HG03175 (cell line): ENCODE data around the gene STH.

ENCODE experiments used
- ATAC-seq: cut with Tn5 transposase; IDR thresholded peaks from one replicate; pipeline ENCODE4 v1.9.1; 2021; ENCODE audit warnings: mild to moderate bottlenecking, moderate library complexity; ENCODE audit not compliant: unreplicated experiment

Gene STH

GRCh38 chr17:45966606-45967280 lies 32.3 kb upstream of the STH start:
- ATAC-seq = no peak

DNA sequence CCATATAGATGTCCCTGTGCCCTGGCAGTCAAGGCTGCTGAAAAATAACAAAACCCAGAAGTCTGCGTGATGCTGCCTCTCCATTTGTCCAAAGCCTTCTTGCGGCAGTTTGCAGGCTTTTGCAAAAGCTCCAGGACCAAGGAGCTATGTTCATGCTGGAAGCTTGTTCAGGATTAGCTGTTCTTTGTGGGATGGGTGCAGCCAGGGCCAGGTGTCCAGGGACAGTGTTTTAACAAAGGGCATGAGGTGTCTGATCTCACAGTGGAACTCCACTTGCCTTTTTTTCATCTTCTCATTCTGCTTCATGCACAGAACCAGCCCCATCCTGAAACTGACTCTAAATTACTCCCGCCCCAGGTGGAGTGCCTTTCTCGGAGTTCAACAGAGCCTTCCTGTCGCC lies 31.7 kb upstream of the STH start:
- ATAC-seq = no peak

DNA sequence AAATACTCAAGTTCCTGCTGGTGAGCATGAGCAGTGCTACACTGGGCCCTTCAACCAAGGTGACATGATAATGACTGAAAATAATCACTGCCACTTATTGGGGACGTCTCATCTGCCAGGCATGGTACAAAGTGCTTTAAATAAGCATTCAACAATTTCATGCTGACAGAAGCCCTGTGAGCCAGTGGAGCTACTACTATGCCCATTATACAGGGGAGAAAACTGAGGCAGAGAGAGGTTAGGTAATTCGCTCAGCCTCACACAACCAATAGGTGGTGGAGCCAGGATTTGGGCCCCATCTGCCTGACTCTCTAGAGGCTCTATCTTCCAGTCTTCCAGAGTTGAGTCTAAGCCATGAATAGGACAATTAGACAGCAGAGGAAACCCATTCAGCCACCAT lies 30.3 kb upstream of the STH start:
- ATAC-seq = no peak

GRCh38 chr17:45969726-45970125 lies 29.3 kb upstream of the STH start:
- no peak for ATAC-seq

DNA sequence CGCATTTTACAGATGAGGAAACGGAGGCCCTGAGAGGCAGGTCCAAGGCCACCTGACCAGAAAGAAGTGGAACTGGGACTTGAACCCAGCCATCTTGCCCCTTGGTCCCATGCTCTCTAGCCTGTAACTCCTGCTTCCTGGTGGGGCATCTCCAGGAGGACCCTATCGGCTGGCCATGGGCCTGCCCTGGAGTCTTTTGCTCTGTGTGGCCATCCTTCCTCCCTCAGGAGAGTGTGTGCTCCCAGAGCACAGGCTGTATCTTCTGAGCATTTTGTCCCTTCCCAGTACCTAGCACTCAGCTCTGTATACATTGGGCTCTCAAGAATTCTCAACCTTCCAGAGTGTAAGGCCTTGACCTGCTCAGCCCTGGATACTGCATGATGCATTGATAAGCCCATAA lies 28.4 kb upstream of the STH start:
- ATAC-seq = no peak

- ATAC-seq = no peak
These were observed 27.3 kb upstream of the STH start for GRCh38 chr17:45971698-45972141.

DNA sequence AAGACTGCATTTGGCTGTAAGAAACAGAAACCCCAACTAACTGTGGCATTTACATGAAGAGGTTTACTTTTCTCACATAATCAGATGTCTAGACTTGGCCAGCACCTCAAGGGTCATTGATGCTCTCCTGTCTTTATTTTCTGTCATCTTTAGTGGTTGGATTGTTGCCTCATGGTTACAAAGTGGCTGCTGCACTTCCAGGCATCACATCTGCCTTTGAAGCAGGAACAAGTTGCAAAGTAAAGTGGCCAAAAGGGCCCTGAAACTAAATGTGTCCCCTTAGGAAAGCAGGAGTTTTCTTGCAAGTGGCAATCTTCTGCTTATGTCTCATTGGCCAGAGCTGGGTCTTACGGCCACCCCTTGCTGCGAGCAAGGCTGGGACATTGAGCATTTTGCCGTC lies 26.5 kb upstream of the STH start:
- ATAC-seq = no peak

DNA sequence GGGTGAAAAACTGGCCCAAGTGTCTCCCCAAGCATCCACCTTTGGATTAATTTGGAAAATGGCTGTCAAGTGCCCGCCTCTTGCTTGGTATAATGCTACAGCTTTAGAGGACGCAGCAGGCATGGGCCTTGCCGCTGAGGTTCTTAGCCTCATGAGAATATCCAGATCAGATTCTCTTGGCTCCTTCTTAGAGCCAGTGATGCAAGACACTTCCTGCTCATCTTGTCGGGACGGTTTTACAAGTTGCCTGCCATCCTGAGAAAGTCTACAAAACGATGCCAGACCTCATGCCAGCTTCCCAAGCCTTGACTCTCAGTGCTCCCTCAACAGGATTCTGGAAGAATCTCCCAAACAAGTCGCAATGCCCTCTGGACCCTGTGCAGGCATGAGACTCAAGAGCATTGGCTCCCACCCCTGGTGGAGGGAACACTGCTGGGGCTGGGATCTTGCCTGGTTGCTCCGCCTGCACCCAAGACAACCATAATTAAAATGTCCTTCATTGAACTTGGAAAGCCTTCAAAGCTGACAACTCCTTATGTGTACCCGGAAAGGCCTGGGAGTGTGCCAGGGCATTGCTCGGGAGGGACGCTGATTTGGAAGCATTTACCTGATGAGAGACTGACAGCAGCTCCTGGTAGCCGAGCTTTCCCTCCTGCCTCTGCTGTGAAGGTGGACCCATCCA lies 25.8 kb upstream of the STH start:
- ATAC-seq = no peak

GRCh38 chr17:45973946-45974859 lies 24.8 kb upstream of the STH start:
- ATAC-seq = no peak

DNA sequence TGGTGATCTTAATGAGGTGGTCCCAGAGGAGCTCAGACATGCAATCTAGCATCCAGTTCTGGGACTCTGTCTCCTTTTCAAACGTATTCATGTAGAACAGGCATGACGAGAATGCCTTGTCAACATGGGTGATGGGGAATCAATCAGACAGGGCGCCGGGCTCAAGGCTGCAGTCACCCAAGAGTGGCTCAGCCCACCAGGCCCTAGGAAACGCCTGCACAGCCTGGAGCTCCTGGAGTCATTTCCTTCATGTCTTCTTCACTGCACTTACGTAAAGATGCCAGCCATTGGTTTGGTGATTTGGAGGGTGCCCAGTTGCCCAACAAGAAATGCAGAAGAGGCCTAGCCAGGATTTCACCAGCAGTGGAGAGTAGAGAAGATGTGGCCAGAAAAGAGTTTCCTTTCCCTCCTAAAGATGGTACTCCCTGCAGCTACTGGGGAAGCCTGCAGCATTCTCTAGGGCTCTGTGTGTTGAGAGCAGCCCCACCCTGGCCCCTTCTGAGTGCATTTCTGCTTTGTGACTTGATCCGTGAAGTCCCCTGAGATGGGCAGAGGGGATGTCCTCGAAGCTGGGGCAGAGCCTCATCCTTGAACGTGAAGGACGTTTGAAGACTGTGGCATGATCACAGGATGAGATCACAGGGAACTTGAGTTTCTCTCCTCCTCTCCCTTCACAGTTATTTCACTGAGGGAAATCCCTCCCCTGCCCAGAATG lies 24.0 kb upstream of the STH start:
- no peak for ATAC-seq

DNA sequence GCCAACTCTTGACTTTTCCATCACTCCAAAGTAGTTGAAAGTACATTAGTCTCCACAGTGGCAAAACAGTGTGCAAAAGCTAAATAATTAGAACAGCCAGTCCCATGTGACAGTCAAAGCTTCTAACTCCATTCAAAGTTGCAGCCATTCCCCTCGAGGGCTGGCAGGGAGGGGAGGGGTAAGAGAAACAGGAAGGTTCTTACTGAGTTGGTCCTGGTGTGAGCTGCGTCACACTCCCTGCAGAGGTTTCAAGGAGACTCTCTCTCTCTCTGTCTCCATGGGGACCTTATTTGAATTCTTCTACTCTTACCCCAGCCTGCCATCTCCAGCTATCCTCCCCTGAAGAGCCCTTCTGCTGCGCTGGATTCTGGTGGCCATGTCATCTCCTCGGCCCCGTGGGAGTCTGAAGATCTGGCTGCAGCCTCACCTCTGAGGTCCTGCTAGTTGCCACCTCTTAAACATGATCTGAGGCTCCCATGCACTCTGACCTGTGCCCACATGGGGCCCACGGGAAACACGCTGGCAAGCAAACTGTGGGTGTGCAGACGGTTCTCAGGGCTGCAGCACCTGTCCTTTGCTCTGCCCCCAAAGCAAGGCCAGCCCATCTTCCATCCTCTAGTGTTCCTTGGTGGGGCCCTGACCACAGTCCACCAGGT lies 23.3 kb upstream of the STH start:
- no peak for ATAC-seq

- ATAC-seq = no peak
These were observed 22.7 kb upstream of the STH start for GRCh38 chr17:45976391-45976754.

- no peak for ATAC-seq
These were observed 22.1 kb upstream of the STH start for GRCh38 chr17:45976755-45977505.

DNA sequence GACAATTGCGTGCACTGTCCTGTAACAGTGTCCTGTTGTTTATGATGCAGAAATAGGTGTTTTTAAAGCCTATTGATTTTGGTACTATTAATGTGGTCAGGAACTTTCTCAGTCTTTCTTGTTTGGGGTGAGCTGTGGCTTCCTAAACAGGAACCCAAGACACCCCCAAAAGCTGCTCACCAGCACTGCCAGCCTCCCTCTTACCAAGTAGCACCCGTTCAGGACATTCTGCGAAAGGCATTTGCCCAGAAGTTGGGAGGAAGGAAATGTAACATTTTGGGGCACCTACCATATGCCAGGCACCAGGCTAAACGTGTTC lies 21.6 kb upstream of the STH start:
- ATAC-seq = no peak

- ATAC-seq = no peak
These were observed 20.9 kb upstream of the STH start for GRCh38 chr17:45977976-45978626.

DNA sequence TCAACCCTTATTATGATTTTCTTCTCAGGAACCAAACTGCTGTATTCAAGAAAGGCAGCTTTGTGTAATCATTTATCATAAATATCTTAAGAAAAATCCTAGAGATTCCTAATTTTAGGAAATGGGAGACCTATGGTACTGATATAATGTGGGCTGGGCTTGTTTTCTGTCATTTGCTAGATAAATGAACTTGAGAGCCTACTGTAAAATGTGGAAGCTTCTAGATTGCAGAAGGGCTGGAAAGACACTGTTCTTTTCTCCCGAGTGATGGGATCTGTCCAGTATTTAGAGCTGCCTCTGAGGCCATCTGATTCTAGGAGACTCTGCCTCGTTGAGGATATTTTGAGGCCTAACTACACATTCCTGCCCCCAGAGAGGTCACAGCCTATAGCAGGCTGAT lies 19.9 kb upstream of the STH start:
- ATAC-seq = no peak

- ATAC-seq = no peak
These were observed 18.2 kb upstream of the STH start for GRCh38 chr17:45980855-45981254.

DNA sequence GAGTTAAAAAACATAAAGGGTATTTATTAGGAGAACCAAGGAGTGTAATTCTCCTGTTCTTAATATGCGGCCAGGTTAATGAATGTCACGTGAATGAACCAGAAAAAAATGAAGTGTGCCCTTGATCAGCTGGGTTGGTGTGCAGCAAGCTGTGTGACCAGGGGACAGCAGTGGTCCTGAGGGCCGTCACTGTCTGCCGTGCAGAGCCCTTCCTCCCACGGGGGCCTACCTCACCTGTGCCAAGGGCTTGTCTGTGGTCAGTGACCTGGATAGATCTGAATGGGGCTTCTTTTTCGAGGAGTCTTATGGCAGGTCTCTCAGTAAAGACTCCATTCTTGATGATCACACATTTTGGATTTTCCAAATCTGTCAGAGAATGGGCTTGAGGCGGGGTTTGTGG lies 17.7 kb upstream of the STH start:
- no peak for ATAC-seq

DNA sequence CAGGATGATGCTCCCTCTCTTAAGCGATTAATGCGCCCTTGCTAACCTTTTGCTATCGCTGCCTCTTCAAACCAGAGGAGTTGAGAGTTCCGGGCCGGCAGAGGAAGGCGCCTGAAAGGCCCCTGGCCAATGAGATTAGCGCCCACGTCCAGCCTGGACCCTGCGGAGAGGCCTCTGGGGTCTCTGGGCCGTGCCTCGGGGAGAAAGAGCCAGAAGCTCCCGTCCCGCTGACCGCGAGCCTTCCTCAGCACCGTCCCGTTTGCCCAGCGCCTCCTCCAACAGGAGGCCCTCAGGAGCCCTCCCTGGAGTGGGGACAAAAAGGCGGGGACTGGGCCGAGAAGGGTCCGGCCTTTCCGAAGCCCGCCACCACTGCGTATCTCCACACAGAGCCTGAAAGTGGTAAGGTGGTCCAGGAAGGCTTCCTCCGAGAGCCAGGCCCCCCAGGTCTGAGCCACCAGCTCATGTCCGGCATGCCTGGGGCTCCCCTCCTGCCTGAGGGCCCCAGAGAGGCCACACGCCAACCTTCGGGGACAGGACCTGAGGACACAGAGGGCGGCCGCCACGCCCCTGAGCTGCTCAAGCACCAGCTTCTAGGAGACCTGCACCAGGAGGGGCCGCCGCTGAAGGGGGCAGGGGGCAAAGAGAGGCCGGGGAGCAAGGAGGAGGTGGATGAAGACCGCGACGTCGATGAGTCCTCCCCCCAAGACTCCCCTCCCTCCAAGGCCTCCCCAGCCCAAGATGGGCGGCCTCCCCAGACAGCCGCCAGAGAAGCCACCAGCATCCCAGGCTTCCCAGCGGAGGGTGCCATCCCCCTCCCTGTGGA lies 16.0 kb upstream of the STH start:
- ATAC-seq = no peak
